HepG2 (cell line): Measurements from ENCODE around the gene TPM1. TPM values are rescaled to one million over a fixed set of nuclear protein-coding genes. Genes with fewer than 3 reads are reported as not detected.

ENCODE experiments used
- EP300 ChIP-seq, 3 experiments: sonication (generic) in 1 of 3; formaldehyde crosslinking in 1 of 3; IDR thresholded peaks; 2 replicates each; pipeline versions ENCODE4 v1.5.1 to v1.6.1; 2011 to 2020; ENCODE audit warnings: low read depth in 2 of 3, low read length in 2 of 3, borderline replicate concordance in 1 of 3, improper control_type of control experiment in 1 of 3, mild to moderate bottlenecking in 1 of 3, missing genetic modification reagents in 1 of 3, moderate library complexity in 1 of 3
- GFI1 ChIP-seq: sonication (generic); formaldehyde crosslinking; IDR thresholded peaks from 2 replicates; pipeline ENCODE4 v1.5.0; 2020; ENCODE audit warnings: missing genetic modification reagents, mild to moderate bottlenecking, borderline replicate concordance
- HDAC2 ChIP-seq: sonication (generic); formaldehyde crosslinking; IDR thresholded peaks from 2 replicates; pipeline ENCODE4 v1.4.0; 2020; ENCODE audit warnings: missing genetic modification reagents
- MED1 ChIP-seq: sonication (generic); formaldehyde crosslinking; IDR thresholded peaks from 2 replicates; pipeline ENCODE4 v1.4.0; 2020; ENCODE audit warnings: missing genetic modification reagents
- NFYB ChIP-seq: sonication (generic); formaldehyde crosslinking; IDR thresholded peaks from 2 replicates; pipeline ENCODE4 v1.4.0; 2020; ENCODE audit warnings: missing genetic modification reagents
- RCOR2 ChIP-seq: IDR thresholded peaks from 2 replicates; pipeline ENCODE4 v1.6.1; 2016; ENCODE audit warnings: missing biosample characterization, missing genetic modification reagents
- RORA ChIP-seq: sonication (generic); formaldehyde crosslinking; IDR thresholded peaks from 2 replicates; pipeline ENCODE4 v1.5.0; 2020; ENCODE audit warnings: mild to moderate bottlenecking, missing genetic modification reagents, moderate library complexity
- RXRB ChIP-seq: IDR thresholded peaks from 2 replicates; pipeline ENCODE4 v1.6.1; 2016; ENCODE audit warnings: borderline replicate concordance, missing genetic modification reagents, missing compliant biosample characterization
- TEAD3 ChIP-seq: optimal IDR thresholded peaks from 2 replicates; pipeline ENCODE3; 2016; ENCODE audit warnings: borderline replicate concordance
- TOE1 ChIP-seq: sonication (generic); formaldehyde crosslinking; IDR thresholded peaks from 2 replicates; pipeline ENCODE4 v1.4.0; 2020; ENCODE audit warnings: mild to moderate bottlenecking, missing genetic modification reagents
- ZFP36L2 ChIP-seq: sonication (generic); formaldehyde crosslinking; IDR thresholded peaks from 2 replicates; pipeline ENCODE4 v1.4.0; 2020; ENCODE audit warnings: missing genetic modification reagents
- ZFP90 ChIP-seq: sonication (generic); formaldehyde crosslinking; IDR thresholded peaks from 2 replicates; pipeline ENCODE4 v1.8.0; 2022; ENCODE audit warnings: missing genetic modification reagents, mild to moderate bottlenecking, inconsistent platforms, borderline replicate concordance
- ZFX ChIP-seq: sonication (generic); formaldehyde crosslinking; IDR thresholded peaks from 2 replicates; pipeline ENCODE4 v1.4.0; 2020; ENCODE audit warnings: mild to moderate bottlenecking, low read depth, missing genetic modification reagents, moderate library complexity
- ZIK1 ChIP-seq: sonication (generic); formaldehyde crosslinking; IDR thresholded peaks from 2 replicates; pipeline ENCODE4 v1.5.0; 2020; ENCODE audit warnings: mild to moderate bottlenecking, low read depth, missing genetic modification reagents, borderline replicate concordance
- ZNF24 ChIP-seq: fragments of 450-650 bp; IDR thresholded peaks from 2 replicates; pipeline ENCODE4 v1.6.1; 2017; ENCODE audit warnings: antibody characterized with exemption, mild to moderate bottlenecking
- ZNF382 ChIP-seq: sonication (generic); formaldehyde crosslinking; IDR thresholded peaks from 2 replicates; pipeline ENCODE4 v1.5.0; 2020; ENCODE audit warnings: missing genetic modification reagents, mild to moderate bottlenecking, borderline replicate concordance
- ZNF556 ChIP-seq: sonication (generic); formaldehyde crosslinking; IDR thresholded peaks from 2 replicates; pipeline ENCODE4 v1.4.0; 2020; ENCODE audit warnings: mild to moderate bottlenecking, missing genetic modification reagents, borderline replicate concordance
- ZNF607 ChIP-seq: sonication (generic); formaldehyde crosslinking; IDR thresholded peaks from 2 replicates; pipeline ENCODE4 v1.5.1; 2020; ENCODE audit warnings: missing genetic modification reagents, mild to moderate bottlenecking, borderline replicate concordance
- ZNF75D ChIP-seq: sonication (generic); formaldehyde crosslinking; IDR thresholded peaks from 2 replicates; pipeline ENCODE4 v1.8.1; 2023; ENCODE audit warnings: missing genetic modification reagents, mild to moderate bottlenecking, borderline replicate concordance
- ZSCAN30 ChIP-seq: sonication (generic); formaldehyde crosslinking; IDR thresholded peaks from 2 replicates; pipeline ENCODE4 v1.5.0; 2020; ENCODE audit warnings: mild to moderate bottlenecking, missing genetic modification reagents
- polyA plus RNA-seq, 8 experiments: library from polyadenylated mRNA; depleted of rRNA in 3 of 8; stranded (reverse) in 7 of 8; unstranded in 1 of 8; fragments of >200 nt; fragmentation: Illumina TruSeq in 4 of 8; extraction: Trizol in 4 of 8; gene quantifications; 2 replicates each; pipeline versions ENCODE4 v1.2.1 to v1.2.3, GENCODE V29; 2011 to 2016; ENCODE audit warnings: low read depth in 4 of 8, missing spikeins in 1 of 8, mixed read lengths in 1 of 8; ENCODE audit not compliant: insufficient read depth in 1 of 8
- total RNA-seq, 5 experiments: library from RNA; depleted of rRNA; stranded (reverse); fragments of >200 nt; fragmentation: Illumina TruSeq; extraction: Trizol; gene quantifications; 2 replicates each; pipeline ENCODE4 v1.2.3, GENCODE V29; 2016; ENCODE audit warnings: low read depth in 1 of 5
- TF ChIP-seq, protein P1 (sequence below): sonication (generic); formaldehyde crosslinking; IDR thresholded peaks from 2 replicates; pipeline ENCODE4 v1.4.0; 2020; ENCODE audit warnings: mild to moderate bottlenecking, low read depth, missing genetic modification reagents
- TF ChIP-seq, protein P2 (sequence below): sonication (generic); formaldehyde crosslinking; IDR thresholded peaks from 2 replicates; pipeline ENCODE4 v1.4.0; 2020; ENCODE audit warnings: missing genetic modification reagents
- TF ChIP-seq, protein P3 (sequence below): sonication (generic); formaldehyde crosslinking; IDR thresholded peaks from 2 replicates; pipeline ENCODE4 v1.4.0; 2020; ENCODE audit warnings: low read depth, mild to moderate bottlenecking, missing genetic modification reagents

TPM1 gene
- total and polyA plus RNA-seq, 2 of the 13 experiments (the other 11 are each of a cell fraction or from before 2014, with no cell fraction given): 98.9 to 109 TPM

DNA sequence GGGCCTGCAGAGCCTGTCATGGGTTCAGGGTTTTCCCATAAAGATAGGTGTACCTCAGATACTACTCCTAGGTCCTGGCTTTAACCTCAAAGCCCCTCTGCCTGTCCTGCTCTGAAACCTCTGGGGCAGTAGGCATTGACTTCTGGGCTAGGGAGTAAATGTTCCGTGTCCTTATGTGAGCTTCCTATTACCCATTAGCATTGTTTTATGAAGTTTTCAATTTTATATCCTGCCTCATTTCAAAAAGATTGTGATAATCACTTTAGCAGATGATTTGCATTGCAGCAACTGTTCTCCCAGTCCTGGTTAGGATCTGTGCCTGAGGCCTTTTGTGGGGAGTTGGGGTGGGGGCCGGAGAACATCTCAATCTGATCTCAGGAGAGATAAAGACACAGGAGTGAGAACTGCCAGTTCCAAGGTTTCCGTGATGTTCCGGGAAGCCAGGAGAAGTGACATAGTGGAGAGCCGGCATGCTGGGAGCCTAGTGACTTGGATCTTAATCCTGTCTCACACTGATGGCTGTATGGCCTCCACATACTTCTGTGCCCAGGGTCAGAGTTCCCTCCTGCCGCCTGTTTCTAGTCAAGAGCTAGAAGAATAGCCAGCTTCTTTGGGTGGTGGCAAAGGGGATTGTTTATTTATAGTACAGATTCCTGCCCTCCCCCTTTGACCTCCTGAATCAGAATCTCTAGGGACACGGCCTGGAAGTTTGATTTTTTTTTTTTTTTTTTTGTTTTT lies 10.6 kb downstream of the TPM1 start (continued):
- TF ChIP-seq ZFX (CRISPR knock-in tag) (peak; percentile 35; the same call in 1 of the 2 replicates), RCOR2 (CRISPR knock-in tag) (peak; percentile 35; the same call in 1 of the 2 replicates), RORA (CRISPR knock-in tag) (no peak), ZFP90 (no peak), MED1 (no peak), ZNF24 (no peak), RXRB (CRISPR knock-in tag) (peak; percentile 40; the same call in 1 of the 2 replicates), ZSCAN30 (CRISPR knock-in tag) (no peak), TOE1 (CRISPR knock-in tag) (no peak), TEAD3 (CRISPR knock-in tag) (peak; percentile 71), NFYB (CRISPR knock-in tag) (no peak), ZIK1 (CRISPR knock-in tag) (no peak), ZNF556 (CRISPR knock-in tag) (0 out of 2 replicates have a peak, but pooled peaks have one; percentile 27), ZNF382 (CRISPR knock-in tag) (no peak), ZNF75D (CRISPR knock-in tag) (no peak), GFI1 (peak; percentile 81; the same call in 1 of the 2 replicates), ZFP36L2 (no peak), EP300 (IDR thresholded peaks at IDR 0.05; ENCODE audit: low read depth in 2 of 2, low read length in 2 of 2) (peak in 1 of 2 experiments; percentile 50; a peak in 2 of 4 replicates), EP300 (CRISPR knock-in tag; IDR thresholded peaks at IDR 0.05; ENCODE audit: borderline replicate concordance) (no peak), HDAC2 (CRISPR knock-in tag) (0 out of 2 replicates have a peak, but pooled peaks have one; percentile 23), ZNF607 (CRISPR knock-in tag) (no peak)
- TF ChIP-seq, protein P1, sequence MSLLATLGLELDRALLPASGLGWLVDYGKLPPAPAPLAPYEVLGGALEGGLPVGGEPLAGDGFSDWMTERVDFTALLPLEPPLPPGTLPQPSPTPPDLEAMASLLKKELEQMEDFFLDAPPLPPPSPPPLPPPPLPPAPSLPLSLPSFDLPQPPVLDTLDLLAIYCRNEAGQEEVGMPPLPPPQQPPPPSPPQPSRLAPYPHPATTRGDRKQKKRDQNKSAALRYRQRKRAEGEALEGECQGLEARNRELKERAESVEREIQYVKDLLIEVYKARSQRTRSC: no peak
- TF ChIP-seq, protein P2, sequence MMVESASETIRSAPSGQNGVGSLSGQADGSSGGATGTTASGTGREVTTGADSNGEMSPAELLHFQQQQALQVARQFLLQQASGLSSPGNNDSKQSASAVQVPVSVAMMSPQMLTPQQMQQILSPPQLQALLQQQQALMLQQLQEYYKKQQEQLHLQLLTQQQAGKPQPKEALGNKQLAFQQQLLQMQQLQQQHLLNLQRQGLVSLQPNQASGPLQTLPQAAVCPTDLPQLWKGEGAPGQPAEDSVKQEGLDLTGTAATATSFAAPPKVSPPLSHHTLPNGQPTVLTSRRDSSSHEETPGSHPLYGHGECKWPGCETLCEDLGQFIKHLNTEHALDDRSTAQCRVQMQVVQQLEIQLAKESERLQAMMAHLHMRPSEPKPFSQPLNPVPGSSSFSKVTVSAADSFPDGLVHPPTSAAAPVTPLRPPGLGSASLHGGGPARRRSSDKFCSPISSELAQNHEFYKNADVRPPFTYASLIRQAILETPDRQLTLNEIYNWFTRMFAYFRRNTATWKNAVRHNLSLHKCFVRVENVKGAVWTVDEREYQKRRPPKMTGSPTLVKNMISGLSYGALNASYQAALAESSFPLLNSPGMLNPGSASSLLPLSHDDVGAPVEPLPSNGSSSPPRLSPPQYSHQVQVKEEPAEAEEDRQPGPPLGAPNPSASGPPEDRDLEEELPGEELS (CRISPR knock-in tag): no peak
- TF ChIP-seq, protein P3, sequence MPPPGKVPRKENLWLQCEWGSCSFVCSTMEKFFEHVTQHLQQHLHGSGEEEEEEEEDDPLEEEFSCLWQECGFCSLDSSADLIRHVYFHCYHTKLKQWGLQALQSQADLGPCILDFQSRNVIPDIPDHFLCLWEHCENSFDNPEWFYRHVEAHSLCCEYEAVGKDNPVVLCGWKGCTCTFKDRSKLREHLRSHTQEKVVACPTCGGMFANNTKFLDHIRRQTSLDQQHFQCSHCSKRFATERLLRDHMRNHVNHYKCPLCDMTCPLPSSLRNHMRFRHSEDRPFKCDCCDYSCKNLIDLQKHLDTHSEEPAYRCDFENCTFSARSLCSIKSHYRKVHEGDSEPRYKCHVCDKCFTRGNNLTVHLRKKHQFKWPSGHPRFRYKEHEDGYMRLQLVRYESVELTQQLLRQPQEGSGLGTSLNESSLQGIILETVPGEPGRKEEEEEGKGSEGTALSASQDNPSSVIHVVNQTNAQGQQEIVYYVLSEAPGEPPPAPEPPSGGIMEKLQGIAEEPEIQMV (CRISPR knock-in tag): no peak
